ENCODE measurements around the gene NUP210.
A peak's percentile ranks its signal among the peaks of the same experiment; 100 is the strongest.

The NUP210 gene

DNA sequence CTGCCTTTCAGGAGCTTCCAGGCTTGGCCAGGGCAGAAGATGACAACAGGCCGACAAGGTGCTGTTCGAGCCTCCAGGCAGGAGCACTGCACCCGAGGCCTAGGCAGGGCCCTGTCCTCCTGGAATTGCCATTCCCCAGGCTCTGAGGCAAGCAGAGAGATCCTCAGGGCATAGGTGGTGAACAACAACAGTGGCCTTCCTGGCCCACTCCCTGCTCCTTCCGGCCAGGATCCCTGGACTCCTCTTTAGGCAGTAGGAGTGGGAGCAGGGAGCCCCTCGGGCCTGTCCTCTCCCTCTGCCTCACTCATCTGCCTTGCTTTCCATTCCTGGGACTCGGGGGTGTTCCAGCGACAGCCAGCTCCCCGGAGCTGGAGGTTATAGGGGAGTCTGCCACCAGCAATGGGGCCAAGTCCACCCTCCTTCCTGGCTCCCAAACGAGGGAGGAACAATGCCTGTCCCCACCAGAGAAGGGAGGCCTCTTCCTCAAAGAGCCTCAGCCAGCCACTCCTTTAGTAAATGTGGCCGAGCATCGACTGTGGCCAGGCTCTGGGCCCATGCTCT lies 135.0 kb downstream of the NUP210 start:
- peaks cover 8% of the 10 kb centered on the region for H3K4me1 Mint-ChIP-seq
- H3K4me3 Mint-ChIP-seq = no peak overlapping the region
- ATAC-seq = no peak
- no peak for DNase-seq
- H3K27ac Mint-ChIP-seq = no peak overlapping the region
- H3K27me3 Mint-ChIP-seq = peaks cover 49% of the 10 kb centered on the region
- peaks cover 24% of the 10 kb centered on the region for H3K9me3 Mint-ChIP-seq
- peaks cover 17% of the 10 kb centered on the region for H3K36me3 Mint-ChIP-seq (ENCODE audit: low read depth)

DNA sequence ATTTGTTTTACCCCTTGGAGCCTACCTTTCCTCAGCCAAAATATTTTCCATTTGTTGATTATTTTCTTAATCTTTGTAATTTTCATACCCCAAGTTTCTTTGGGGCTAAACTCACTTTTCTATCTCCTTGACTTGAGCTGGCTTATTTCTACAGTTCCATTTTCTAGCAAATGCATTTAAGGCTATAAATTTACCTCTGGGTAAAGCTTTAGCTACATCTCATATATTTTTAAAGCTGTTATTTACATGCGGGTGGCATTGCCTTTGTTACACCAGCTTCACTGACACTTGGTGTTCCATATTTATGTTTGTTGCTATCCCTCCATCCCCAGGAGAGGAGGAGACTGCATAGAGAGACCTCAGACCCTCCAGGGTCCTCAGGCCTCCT lies 136.3 kb downstream of the NUP210 start:
- H3K4me3 Mint-ChIP-seq = peak overlapping the region; percentile 66
- no peak for ATAC-seq
- H3K27me3 Mint-ChIP-seq = peaks cover 52% of the 10 kb centered on the region
- H3K27ac Mint-ChIP-seq = no peak overlapping the region
- H3K9me3 Mint-ChIP-seq = peaks cover 24% of the 10 kb centered on the region
- H3K4me1 Mint-ChIP-seq = peaks cover 8% of the 10 kb centered on the region
- no peak for DNase-seq
- H3K36me3 Mint-ChIP-seq (ENCODE audit: low read depth) = peaks cover 17% of the 10 kb centered on the region

DNA sequence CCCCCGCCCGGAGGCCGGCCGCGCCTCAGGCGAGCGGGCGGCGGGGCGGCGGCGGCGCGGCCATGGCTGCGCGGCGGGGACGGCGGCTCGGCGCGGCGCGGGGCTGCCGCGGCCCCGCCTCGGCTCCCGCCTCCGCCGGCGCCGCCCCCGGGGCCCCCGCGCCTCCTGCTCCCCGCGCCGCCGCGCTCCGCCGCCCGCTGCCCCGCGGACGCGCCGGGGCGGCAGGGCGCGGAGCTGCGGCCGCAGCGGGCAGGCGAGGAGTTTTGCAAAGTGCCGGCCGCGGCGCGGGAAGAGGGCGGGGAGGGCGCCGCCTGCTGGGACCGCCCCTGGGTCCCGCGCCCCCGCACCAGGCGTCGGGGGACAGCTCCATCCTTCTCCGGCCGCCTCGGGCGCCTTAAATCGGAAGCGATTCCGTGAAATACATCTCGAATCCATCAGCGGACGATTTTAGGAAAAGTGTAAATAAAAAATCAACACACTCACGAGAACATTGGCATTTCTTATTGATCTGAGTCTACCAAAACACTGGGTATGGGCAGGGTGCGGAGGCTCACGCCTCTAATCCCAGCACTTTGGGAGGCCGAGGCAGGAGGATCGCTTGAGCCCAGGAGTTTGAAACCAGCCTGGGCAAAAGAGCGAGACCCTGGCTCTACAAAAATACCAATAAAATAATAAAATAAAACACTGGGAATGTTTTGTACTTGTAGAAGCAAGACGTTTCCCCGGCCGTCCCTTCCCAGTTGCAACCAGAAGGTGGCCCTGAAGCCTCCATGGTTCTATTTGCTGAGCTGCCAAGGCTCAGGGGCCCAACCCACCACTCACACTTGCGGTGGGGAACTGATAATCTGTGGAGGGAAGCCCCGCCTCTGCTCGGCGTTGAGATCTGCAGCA lies 136.9 kb downstream of the NUP210 start:
- peak; percentile 30 for DNase-seq
- ATAC-seq = peak; percentile 11
- H3K27me3 Mint-ChIP-seq = peaks cover 52% of the 10 kb centered on the region
- peaks cover 8% of the 10 kb centered on the region for H3K4me1 Mint-ChIP-seq
- H3K27ac Mint-ChIP-seq = no peak overlapping the region
- H3K36me3 Mint-ChIP-seq (ENCODE audit: low read depth) = peaks cover 17% of the 10 kb centered on the region
- peaks cover 24% of the 10 kb centered on the region for H3K9me3 Mint-ChIP-seq
- peak overlapping the region; percentile 66 for H3K4me3 Mint-ChIP-seq

DNA sequence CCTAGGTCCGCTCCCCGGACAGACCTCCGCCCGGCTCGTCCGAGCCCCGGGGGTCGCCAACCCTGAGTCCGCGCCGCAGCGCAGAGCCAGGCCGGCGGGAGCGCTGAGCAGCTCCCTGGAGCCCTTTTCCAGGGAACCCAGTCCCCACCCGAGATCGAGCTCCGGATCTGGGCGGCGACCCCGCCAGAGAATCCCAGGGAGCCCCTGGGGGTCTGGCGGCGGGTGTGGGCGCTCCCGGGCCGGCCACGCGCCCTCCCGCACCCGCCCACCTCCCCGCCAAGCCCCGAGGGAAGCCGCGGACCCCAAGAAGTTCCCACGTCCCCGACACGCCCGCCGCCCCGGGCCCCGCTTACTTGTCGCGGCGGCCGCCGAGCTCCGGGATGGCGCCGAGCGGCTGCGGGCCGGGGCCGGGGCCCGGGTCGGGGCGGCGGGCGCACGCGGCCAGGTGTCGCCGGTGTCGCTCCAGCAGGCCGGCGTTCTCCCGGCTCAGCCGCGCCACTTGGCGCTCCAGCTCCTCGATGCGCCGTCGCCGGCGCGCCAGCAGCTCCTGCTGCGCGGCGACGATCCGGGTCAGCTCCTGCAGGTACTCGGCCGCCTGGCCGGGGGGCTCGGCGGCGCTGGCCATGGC lies 137.7 kb downstream of the NUP210 start:
- ATAC-seq (no peak), DNase-seq (no peak)
- H3K36me3 Mint-ChIP-seq (ENCODE audit: low read depth) = peaks cover 17% of the 10 kb centered on the region
- peaks cover 48% of the 10 kb centered on the region for H3K27me3 Mint-ChIP-seq
- no peak overlapping the region for H3K4me3 Mint-ChIP-seq
- peaks cover 13% of the 10 kb centered on the region for H3K4me1 Mint-ChIP-seq
- H3K9me3 Mint-ChIP-seq = peaks cover 24% of the 10 kb centered on the region
- H3K27ac Mint-ChIP-seq = no peak overlapping the region

DNA sequence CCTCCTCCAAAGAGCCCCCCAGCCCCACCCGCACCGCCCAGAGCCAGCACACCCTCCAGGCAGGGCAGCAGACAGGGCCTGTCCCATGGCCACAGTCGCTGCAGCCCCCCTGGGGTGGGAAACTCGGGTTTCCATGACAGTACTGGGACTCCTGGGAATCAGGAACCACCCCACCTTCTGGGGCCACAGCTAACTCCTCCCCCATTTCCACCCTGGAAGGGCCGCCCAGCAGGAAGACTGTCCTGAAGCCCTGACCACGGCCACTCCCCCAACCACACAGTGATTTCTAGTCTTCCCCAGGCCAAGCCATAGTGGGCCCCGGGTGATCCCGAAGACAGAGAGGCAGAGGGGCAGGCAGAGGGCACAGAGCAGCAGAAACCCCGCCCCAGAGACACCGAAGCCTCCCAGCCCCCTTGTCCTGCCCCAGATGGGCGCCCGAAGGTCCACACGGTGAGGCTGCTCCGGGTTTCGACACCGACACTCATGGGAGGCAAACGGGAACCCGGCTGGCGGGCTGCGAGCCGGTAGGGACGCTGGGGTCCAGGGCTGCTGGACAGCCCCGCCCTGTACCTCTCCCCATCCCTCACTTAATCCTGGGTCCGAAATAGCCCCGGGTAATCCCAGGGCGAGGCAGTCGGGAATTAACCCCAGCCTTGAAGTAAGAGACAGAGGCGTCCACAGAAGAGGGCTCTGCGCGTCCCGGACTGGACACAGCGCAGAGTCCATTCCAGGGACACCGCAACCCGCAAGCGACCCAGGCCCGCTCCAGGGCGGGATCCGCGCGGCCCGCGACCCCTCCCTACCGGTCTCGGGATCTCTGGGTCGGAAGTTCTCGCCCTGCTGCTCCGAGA lies 138.4 kb downstream of the NUP210 start:
- H3K9me3 Mint-ChIP-seq = peaks cover 17% of the 10 kb centered on the region
- H3K4me1 Mint-ChIP-seq = peaks cover 13% of the 10 kb centered on the region
- peak overlapping the region; percentile 20 for H3K4me3 Mint-ChIP-seq
- H3K27ac Mint-ChIP-seq = no peak overlapping the region
- peaks cover 46% of the 10 kb centered on the region for H3K27me3 Mint-ChIP-seq
- DNase-seq = no peak
- ATAC-seq = no peak
- peaks cover 14% of the 10 kb centered on the region for H3K36me3 Mint-ChIP-seq (ENCODE audit: low read depth)

DNA sequence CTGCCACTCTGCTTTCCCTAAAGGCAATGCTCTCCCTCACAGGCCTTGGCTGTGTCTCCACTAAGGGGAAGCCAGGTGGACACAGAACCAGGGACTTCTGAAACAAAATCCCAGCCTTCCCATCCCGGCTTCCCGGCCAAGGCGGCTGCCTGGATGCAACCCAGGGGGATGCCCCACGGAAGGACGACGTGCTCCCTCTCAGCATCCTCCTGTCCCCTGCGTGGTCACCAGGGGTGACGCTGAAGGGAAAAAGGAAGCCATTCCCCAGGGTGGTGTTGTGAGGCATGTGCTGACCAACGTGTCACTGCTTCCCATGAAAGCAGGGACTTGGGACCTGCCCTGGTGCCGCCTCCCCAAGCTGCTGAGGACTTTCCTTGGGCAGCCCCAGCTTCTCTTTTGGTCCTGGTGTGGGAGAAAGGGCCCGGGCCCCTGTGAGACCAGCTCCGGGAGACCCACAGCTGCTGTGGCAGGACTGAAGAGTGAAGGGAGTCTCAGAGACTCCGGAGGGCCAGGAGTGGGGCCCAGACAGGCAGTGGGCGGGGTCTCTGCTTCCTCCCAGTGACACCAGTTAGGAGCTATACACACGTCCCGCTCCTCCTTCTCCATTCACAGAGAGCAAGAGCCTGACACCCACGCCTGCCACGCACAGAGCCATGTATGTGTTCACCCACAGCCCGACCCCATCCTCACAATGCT lies 139.2 kb downstream of the NUP210 start:
- Mint-ChIP-seq H3K27me3 (peaks cover 41% of the 10 kb centered on the region), H3K9me3 (peaks cover 10% of the 10 kb centered on the region), H3K36me3 (ENCODE audit: low read depth) (peaks cover 13% of the 10 kb centered on the region), H3K4me3 (no peak overlapping the region), H3K27ac (no peak overlapping the region), H3K4me1 (peaks cover 13% of the 10 kb centered on the region)
- no peak for ATAC-seq
- DNase-seq = no peak

DNA sequence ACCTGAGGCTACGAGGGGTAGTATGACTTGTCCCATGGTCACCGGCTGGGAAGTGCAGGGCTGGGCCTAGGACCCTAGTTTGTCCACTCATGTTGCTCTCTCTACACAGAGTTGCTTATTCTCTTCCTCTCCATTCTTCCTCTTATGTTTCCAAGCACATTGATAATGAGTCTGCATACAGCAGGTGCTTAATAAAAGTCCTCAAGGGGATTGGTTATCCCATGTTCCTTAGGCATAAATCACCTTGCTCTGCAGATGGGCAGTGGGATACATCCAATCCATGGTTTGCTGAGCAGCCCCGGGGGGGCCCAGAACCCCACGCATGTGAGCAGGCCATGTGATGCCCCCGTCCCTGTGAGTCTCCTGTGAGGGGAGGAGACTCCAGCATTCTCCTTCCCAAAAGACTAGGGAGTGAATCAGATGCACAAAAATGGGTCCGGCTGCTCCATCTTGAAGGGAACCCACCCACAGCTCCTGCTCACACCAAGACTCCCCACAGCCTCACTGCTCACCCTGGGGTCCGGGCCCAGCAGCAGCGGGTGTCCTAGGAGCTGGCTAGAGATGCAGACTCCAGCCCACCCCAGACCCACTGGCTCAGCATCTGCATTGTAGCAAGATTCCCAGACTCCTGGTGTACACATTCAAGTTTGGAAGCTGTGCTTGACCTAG lies 139.9 kb downstream of the NUP210 start:
- Mint-ChIP-seq H3K36me3 (ENCODE audit: low read depth) (peaks cover 13% of the 10 kb centered on the region), H3K27me3 (peaks cover 37% of the 10 kb centered on the region)
- no peak for ATAC-seq

DNA sequence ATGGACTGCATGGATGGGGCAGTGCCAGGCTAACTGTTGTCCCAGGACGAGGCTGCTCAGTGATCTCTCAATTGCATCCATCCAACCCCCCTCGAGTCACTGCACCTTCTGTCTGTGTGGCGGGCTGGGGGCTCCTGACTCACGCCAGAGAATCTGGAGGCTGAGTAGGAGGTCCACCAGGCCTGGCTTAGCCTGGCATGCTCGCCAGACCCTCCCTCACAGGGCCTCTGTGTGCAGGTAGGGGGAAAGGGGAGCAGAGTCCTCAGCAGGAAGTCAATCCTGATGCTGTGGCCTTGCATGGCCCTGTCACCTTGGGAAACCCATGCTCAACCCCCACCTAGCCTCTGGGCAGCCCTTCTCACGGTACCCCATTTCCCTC lies 140.6 kb downstream of the NUP210 start:
- DNase-seq (no peak), ATAC-seq (no peak)
- peaks cover 13% of the 10 kb centered on the region for H3K4me1 Mint-ChIP-seq
- no peak overlapping the region for H3K4me3 Mint-ChIP-seq
- H3K9me3 Mint-ChIP-seq = peaks cover 9% of the 10 kb centered on the region
- peaks cover 9% of the 10 kb centered on the region for H3K36me3 Mint-ChIP-seq (ENCODE audit: low read depth)
- peaks cover 34% of the 10 kb centered on the region for H3K27me3 Mint-ChIP-seq
- H3K27ac Mint-ChIP-seq = no peak overlapping the region

More for the DNA sequence above, 139.9 kb downstream of the NUP210 start:
- no peak for DNase-seq
- no peak overlapping the region for H3K27ac Mint-ChIP-seq
- H3K9me3 Mint-ChIP-seq = peaks cover 10% of the 10 kb centered on the region
- no peak overlapping the region for H3K4me3 Mint-ChIP-seq
- H3K4me1 Mint-ChIP-seq = peaks cover 13% of the 10 kb centered on the region

DNA sequence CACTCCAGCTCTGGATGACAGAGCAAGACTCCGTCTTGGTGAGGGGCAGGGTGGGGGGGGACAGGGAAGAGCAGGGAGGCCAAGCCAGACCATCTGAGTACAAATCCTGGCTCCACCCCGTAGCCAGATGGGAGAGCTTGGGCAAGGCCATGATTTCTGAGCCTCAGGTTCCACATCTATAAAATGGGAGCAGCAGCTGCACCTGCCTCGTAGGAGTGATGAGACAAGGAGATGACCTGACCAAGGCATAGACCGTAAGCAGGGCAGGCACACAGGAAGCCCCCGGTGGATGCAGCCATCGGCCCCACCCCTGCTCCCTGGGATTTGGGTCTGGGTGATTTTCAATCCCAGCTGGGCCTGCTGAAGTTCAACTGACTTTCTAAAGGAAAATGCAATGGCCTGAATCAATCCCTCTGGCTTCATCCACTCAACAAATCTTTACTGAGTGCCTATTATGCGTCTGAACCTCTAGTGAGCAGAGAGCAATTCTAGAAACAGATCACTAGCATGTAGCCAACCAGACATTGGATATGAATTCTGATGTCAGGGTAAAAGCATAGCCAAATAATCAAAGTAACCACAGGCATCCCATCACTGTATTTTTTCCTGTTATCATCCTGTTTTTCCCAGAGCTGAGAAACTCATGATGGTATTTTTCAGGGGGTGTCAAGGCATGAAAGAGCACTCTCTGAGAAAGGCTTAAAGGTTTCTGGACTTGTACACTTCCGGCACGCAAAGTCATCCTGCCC lies 141.2 kb downstream of the NUP210 start:
- ATAC-seq (no peak), DNase-seq (no peak)
- Mint-ChIP-seq H3K4me3 (no peak overlapping the region), H3K27ac (no peak overlapping the region), H3K4me1 (peaks cover 13% of the 10 kb centered on the region), H3K36me3 (ENCODE audit: low read depth) (peaks cover 4% of the 10 kb centered on the region), H3K9me3 (peaks cover 3% of the 10 kb centered on the region), H3K27me3 (peaks cover 28% of the 10 kb centered on the region)

DNA sequence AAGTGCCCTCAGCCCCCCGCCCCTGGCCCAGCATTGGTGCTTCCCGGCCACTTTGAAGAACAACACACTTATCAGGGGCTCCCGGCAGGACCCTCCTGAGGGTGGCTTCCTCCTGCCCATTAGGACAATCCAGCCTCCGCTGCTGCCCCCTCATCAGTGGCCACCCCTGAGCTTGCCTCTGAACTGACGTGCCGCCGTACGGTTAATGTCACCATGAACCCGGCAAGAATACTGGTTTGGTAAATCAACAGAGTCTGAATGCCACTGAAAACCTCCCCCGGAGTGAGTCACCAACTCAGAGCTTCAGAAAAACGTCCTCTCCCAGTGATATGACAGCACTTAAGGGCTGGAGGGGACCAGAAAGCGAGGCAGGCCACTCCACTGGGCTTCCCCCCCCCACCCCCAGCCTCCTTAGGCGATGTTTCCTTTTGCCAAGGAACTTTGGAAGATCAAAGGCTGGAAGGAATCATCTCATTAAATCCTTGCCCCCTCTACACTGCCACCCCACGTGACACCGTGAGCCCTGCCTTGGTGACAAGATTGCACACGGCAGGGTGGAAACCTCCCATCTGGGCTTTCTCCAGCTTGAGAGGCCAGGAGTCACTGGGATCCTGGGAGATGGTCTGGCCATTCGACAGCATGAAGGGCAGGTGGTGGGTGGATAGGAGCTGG lies 142.1 kb downstream of the NUP210 start:
- Mint-ChIP-seq H3K27ac (no peak overlapping the region), H3K9me3 (no peaks in the 10 kb centered on the region), H3K4me1 (peaks cover 10% of the 10 kb centered on the region), H3K4me3 (no peak overlapping the region), H3K36me3 (ENCODE audit: low read depth) (no peaks in the 10 kb centered on the region), H3K27me3 (peaks cover 20% of the 10 kb centered on the region)
- no peak for DNase-seq
- ATAC-seq = peak; percentile 64

DNA sequence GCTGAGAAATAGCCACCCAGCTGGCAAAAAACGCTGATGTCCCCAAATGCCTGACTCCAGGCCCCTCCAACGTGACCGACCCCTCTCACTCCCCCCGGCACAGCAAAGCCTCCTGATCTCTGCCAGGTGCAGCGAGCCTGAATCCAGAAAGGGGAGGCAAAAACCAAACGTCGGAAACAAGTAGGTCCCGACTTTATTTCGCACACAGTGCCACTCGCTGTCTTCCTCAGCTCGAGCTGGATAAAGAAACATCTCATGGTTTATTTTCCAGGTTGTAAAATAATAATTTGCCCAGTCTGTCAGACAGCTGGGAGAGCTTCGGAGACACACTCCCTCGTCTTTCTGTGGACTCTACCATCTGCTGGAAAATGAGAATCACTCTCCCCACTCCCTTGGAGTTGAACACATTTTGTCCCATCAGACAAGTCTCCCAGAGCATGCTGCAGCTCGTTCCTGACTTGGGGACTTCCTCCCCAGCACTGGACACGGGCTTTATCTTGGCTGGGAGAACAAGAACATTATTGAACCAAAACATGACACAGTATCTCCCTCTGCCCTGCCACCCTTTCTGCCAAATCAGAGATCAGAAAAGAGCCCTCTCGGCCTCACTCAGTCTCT lies 142.8 kb downstream of the NUP210 start:
- no peaks in the 10 kb centered on the region for H3K36me3 Mint-ChIP-seq (ENCODE audit: low read depth)
- DNase-seq = no peak
- H3K27ac Mint-ChIP-seq = no peak overlapping the region
- peaks cover 20% of the 10 kb centered on the region for H3K27me3 Mint-ChIP-seq
- no peak for ATAC-seq
- no peak overlapping the region for H3K4me3 Mint-ChIP-seq
- H3K4me1 Mint-ChIP-seq = peaks cover 10% of the 10 kb centered on the region
- H3K9me3 Mint-ChIP-seq = no peaks in the 10 kb centered on the region

DNA sequence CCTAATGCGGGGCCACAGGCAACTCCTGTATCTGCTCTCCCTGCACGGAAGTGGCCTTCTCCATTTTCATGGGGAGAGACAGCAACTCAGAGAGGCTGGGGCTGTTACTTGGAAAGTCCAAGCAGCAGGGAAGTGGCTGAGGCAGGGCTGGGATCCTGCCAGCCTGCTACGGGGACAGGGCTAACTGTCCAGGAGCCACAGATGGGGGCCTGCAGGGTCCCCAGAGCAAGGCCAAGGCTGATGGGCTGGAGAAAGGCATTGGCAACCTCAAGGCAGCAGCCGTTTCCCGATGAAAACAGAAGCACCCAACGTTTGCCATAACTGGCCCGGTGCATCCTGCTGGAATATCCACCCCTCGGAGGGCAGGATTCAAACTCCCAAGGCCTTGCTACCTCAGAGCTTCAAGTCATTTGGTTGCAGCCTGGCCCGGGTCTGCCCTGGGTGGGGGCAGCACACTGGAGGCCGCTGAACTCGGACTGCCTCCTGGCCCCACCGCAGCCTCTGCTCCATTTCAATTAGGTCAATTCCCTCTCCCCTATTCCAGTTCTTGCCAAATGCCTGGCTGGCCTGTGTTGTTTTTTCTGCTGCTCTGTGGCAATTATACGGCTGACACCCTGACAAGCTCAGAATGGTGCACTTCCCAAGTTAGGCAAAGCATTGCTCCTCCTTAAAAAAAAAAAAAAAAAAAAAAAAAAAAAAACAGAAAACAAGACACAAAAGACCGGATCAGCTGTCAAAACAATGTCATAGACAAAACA lies 143.5 kb downstream of the NUP210 start:
- no peaks in the 10 kb centered on the region for H3K9me3 Mint-ChIP-seq
- ATAC-seq (no peak), DNase-seq (no peak)
- peaks cover 7% of the 10 kb centered on the region for H3K4me1 Mint-ChIP-seq
- peaks cover 15% of the 10 kb centered on the region for H3K27me3 Mint-ChIP-seq
- H3K27ac Mint-ChIP-seq = no peak overlapping the region
- H3K4me3 Mint-ChIP-seq = no peak overlapping the region
- no peaks in the 10 kb centered on the region for H3K36me3 Mint-ChIP-seq (ENCODE audit: low read depth)

Measured in activated naive CD8-positive, alpha-beta T cell treated with anti-CD3 and anti-CD28 coated beads, Interleukin-2, amount 50 U/mL, for 24 hours (primary cell).